Measurements from ENCODE around the gene CYB561D2.

Gene CYB561D2

GRCh38 chr3:50401978-50402595, 51.4 kb downstream of the CYB561D2 start:
- DNase-seq (ENCODE audit: low read depth), result no peak
- no peak overlapping the region for H3K4me3 ChIP-seq (ENCODE audit: control insufficient read depth, low read depth, low read length)
- no peak for TF ChIP-seq CTCF (conservative IDR thresholded peaks at IDR 0.05; ENCODE audit: control insufficient read depth, insufficient read depth, low read depth, low read length)

Data from fibroblast of mammary gland (primary cell).